NK-92 treated with Interleukin-12 subunit alpha and Interleukin-12 subunit beta, amount 100 ng/mL, for 24 hours (cell line): Measurements from ENCODE around the gene CCS.
"Not testable (repeated sequence)": the region's sequence is repeated elsewhere in the genome, so short reads cannot be mapped to it uniquely, and the experiment has no call there.

Experiments
- DNase-seq: peaks from one replicate; lab custom pipeline; 2025; lab: John Stamatoyannopoulos, UW

CCS gene

DNA sequence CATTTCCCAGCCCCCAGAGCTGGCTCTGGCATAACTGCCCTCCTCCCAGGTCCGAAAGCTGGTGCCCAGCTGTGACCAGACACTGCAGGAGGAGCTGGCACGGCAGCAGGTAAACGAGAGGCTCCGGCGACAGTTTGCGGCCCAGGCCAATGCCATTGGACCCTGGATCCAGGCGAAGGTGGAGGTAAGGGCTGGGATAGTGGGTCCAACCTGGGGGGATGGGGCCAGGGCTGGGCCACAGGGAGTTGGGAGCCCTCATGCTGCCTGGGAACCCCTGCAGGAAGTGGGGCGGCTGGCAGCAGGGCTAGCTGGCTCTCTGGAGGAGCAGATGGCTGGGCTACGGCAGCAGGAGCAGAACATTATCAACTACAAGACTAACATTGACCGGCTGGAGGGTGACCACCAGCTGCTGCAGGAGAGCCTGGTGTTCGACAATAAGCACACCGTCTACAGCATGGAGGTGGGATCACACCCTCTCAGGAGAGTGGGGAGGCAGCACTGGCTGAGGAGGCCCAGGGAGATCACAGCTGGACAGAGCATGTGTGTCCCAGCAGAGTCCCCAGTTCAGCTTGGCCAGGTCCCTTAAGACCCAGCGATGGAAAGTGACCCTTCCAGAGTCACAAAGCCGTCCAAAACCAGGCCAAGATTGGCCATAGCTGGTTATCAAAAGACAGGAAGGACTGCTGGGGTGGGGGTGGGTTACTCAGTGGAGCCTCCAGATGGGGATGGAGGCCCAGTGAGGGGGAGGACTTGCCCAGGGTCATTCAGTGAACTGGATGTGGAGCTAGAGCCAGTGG, 31.6 kb upstream of the CCS start:
- DNase-seq, result no peak

GRCh38 chr11:66561975-66562248, 31.1 kb upstream of the CCS start:
- no peak for DNase-seq

- no peak for DNase-seq
Observed at GRCh38 chr11:66562275-66562674, 30.7 kb upstream of the CCS start.

DNA sequence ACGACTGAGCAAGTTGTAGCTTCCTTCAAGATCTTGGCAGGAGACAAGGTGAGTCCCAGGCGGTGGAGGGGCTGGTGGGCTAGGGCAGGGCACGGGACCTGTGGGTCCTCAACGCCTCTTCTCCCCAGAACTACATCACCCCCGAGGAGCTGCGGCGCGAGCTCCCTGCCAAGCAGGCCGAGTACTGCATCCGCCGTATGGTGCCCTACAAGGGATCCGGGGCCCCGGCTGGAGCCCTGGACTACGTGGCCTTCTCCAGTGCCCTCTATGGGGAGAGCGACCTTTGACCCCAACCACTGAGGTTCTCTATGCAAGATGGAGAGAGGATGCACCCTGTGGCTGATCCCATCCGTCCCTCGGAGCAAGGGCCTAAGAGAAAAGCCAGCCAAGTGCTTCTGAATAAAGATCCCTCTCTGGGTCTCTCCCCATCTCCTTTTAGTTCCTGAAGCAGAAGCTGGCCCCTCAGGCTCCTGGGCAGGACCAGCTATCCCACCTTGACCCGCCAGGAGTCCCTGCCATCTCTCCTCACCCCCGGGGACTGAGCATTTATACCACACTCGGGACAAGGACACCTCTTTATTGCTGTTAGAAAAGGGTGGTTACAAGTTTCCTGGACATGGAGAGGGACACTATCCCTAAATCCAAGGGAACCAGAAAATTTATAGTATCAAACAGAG, 29.9 kb upstream of the CCS start:
- no peak for DNase-seq

GRCh38 chr11:66563832-66564231, 29.2 kb upstream of the CCS start:
- no peak for DNase-seq

DNA sequence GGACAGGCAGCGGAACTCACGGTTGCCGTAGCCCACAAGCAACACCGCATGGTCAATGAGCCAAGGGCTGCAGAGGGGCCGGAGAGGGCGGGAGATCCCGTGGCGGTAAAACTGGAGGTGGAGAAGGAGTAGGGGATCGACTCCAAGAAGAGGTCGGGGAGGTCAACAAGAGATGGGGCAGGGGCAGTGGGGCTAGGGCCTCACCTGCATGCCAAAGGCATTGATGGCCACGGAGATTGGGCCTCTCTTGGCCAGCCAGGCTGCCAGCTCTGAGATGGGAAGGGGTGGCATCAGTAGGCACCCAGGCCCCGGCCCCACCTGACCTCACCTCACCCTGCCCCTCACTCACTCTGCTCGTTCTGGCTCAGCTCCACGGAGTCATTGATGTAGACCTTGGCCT, 28.4 kb upstream of the CCS start:
- no peak for DNase-seq

DNA sequence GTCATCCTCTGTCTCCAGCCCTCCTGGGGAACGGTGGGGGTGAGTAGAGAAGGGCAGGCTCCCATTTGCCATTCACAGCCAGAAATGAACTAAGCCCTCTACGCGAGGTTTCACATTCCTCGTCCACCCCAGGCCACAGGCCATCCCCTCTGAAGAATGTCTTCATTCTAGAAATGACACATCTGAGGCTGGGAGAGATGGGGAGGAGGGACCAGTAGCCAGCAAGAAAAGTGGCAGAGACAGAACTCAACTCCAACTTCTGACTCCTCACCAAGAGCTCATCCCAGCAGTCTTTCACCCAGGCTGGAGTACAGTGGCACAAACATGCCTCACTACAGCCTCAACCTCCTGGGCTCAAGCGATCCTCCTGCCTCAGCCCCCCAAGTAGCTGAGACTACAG, 28.0 kb upstream of the CCS start:
- no peak for DNase-seq

GRCh38 chr11:66566221-66566620, 26.8 kb upstream of the CCS start:
- DNase-seq, result no peak

GRCh38 chr11:66567787-66568123, 25.2 kb upstream of the CCS start:
- no peak for DNase-seq

DNA sequence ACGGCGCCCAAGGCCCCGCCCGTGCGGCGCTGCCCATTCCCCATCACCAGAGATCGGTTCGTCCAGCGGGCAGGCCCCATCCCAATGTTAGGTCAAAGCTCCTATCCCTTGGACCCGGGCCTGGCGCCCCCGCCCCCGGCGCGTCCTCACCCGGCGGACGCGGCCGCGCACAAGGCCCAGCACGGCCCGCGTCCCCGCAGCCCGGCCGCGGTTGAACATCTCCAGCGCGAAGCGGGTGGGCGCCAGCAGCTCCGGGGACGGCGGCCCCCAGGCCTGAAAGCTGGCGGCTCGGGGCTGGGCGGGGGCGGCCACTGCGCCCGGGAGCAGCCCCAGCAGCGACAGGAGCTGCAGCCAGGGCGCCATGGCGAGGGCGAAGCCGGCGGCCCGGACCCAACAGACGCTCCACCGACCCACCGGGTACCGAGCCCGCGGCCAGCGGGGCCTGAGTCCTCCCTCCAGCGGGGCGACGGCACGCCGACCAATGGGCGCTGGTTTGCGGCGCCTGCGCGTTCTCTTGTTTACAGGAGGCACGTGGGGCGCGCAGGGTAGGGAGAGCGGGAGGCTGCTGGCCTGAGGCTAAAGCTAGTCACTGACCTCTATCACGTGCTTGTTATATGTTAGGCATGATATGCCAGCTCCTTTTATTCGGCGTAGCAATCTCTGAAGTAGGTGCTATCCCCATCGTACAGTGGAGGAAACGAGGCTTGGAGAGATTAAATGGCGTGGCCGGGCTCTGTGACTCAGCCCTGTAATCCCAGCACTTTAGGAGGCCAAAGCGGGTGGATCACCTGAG, 24.7 kb upstream of the CCS start, which contains the start of gene CTSF:
Gene CTSF, minus strand, starts transcription at position 483 of the 793 bp plus-strand sequence. Its CDS starts 120 bp downstream, at position 363.
- no peak for DNase-seq

DNA sequence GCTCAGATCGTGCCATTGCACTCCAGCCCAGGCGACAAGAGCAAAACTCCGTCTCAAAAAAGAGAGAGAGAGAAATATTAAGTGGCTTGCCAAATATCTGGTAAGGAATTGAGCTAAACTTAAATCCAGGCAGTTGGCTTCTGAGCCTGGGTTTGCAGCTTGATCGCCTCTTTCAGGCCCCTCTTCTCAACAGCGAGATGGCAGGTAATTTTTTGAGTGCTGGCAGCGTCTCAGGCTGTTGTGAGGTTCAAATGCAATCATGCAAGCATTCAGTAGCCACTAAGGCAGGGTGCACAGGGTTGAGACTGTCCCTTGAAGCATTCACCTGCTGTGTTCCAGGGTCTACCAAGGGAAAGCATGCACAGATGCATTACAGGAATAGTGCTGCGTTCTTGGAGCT, 23.9 kb upstream of the CCS start:
- DNase-seq, result no peak

DNA sequence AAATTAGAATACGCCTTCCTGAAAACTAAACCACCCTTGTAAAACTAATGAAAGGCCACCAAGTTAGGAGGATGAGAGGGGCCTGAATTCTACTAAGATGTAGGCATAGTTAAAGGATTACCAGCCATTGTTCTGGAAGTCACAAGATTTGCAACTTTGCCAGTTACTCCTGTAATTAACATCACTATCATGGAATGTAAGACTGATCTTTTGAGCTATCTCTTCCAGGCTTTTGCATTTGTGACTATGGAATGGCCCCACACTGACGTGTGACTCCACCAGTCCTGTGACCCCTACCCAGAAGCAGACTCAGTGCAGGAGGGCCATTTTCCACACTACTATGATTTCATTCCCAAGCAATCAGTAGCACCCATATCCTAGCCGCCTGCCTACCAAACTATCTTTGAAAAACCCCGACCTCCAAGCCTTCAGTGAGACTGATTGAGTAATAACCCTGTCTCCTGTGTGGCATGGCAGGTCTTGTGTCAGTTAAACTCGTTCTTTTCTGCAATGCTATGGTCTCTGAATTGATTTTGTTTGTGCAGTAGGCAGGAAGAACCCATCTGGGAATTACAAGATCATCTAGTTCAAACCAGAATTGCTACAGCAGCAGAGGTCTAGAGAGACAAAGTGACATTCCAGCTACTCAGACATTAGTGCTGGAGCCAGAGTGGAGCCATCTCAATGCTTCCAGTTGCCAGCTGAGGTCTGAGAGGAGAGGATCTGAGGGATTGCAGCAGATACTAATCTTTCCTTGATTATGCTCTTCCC, 22.7 kb upstream of the CCS start:
- no peak for DNase-seq

GRCh38 chr11:66570850-66571180, 22.2 kb upstream of the CCS start:
- DNase-seq, result no peak

DNA sequence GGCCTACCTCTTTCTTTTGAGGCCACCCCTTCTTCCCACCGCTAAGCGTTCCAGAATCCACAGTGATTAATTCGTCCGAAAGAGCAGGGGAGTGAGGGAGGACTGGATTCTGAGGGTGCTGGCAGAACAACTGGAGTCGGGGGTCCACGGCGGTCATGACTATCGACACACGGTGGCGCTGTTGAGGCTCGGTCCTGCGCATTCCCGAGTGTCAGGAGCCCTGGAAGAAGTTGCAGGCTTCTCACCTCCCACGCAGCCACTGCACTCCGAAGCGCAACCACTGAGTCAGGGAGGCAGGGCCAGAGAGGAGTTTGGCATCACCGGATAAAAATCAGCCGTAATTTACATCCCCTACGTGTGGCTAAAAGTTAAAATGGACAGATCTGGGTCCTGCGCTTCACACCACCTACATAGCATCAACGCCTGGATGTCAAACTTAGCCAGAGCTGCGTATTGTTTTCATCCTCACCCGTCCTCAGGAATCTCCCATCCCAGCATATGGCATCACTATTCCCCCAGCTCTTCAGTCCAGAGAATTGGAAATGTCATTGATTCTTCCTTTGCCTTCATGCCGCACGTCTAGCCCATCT, 13.9 kb upstream of the CCS start:
- DNase-seq, result no peak

GRCh38 chr11:66580803-66581202, 12.2 kb upstream of the CCS start:
- DNase-seq, result no peak

- DNase-seq, result no peak
Observed at GRCh38 chr11:66581261-66581660, 11.7 kb upstream of the CCS start.

GRCh38 chr11:66582565-66583147, 10.3 kb upstream of the CCS start:
- not testable (repeated sequence) for DNase-seq

GRCh38 chr11:66585447-66585846, 7.5 kb upstream of the CCS start:
- DNase-seq, result not testable (repeated sequence)

GRCh38 chr11:66586136-66586535, 6.8 kb upstream of the CCS start:
- no peak for DNase-seq

GRCh38 chr11:66589315-66589714, 3.7 kb upstream of the CCS start:
- not testable (repeated sequence) for DNase-seq

GRCh38 chr11:66589996-66590675, 2.8 kb upstream of the CCS start:
- no peak for DNase-seq
